ENCODE measurements around the gene CCDC183.
"Not testable (repeated sequence)": the region's sequence is repeated elsewhere in the genome, so short reads cannot be mapped to it uniquely, and the experiment has no call there.

CCDC183 gene

GRCh38 chr9:136754626-136755301 lies 41.4 kb upstream of the CCDC183 start:
- no peaks in the 10 kb centered on the region for H3K4me1 ChIP-seq (ENCODE audit: insufficient read depth, low read length)
- no peaks in the 10 kb centered on the region for H3K36me3 ChIP-seq (ENCODE audit: insufficient read depth, low read depth, low read length)
- H3K9me3 ChIP-seq (ENCODE audit: insufficient read depth, low read depth, low read length), result peaks cover 4% of the 10 kb centered on the region; the same call in 1 of the 2 replicates
- H3K27me3 ChIP-seq (ENCODE audit: insufficient read depth, low read length), result no peaks in the 10 kb centered on the region
- H3K4me3 ChIP-seq (ENCODE audit: low read length), result no peak overlapping the region
- H3K27ac ChIP-seq (ENCODE audit: low read length), result no peak overlapping the region
- no peak overlapping the region for H3K9ac ChIP-seq (ENCODE audit: low read depth, low read length)

- H3K27me3 ChIP-seq (ENCODE audit: insufficient read depth, low read length); H3K9ac ChIP-seq (ENCODE audit: low read depth, low read length); H3K4me1 ChIP-seq (ENCODE audit: insufficient read depth, low read length); H3K9me3 ChIP-seq (ENCODE audit: insufficient read depth, low read depth, low read length); H3K36me3 ChIP-seq (ENCODE audit: insufficient read depth, low read depth, low read length); H3K27ac ChIP-seq (ENCODE audit: low read length); H3K4me3 ChIP-seq (ENCODE audit: low read length): not testable (repeated sequence)
These were observed 40.6 kb upstream of the CCDC183 start for GRCh38 chr9:136755302-136756133.

GRCh38 chr9:136756134-136756438 lies 40.1 kb upstream of the CCDC183 start:
- Histone ChIP-seq H3K4me1 (ENCODE audit: insufficient read depth, low read length) (no peaks in the 10 kb centered on the region), H3K36me3 (ENCODE audit: insufficient read depth, low read depth, low read length) (no peaks in the 10 kb centered on the region), H3K27ac (ENCODE audit: low read length) (no peak overlapping the region), H3K27me3 (ENCODE audit: insufficient read depth, low read length) (no peaks in the 10 kb centered on the region), H3K9me3 (ENCODE audit: insufficient read depth, low read depth, low read length) (peaks cover 4% of the 10 kb centered on the region; the same call in 1 of the 2 replicates), H3K9ac (ENCODE audit: low read depth, low read length) (no peak overlapping the region), H3K4me3 (ENCODE audit: low read length) (no peak overlapping the region)

GRCh38 chr9:136756836-136757235 lies 39.3 kb upstream of the CCDC183 start:
- no peaks in the 10 kb centered on the region for H3K4me1 ChIP-seq (ENCODE audit: insufficient read depth, low read length)
- no peaks in the 10 kb centered on the region for H3K36me3 ChIP-seq (ENCODE audit: insufficient read depth, low read depth, low read length)
- no peaks in the 10 kb centered on the region for H3K27me3 ChIP-seq (ENCODE audit: insufficient read depth, low read length)
- no peak overlapping the region for H3K9ac ChIP-seq (ENCODE audit: low read depth, low read length)
- no peak overlapping the region for H3K4me3 ChIP-seq (ENCODE audit: low read length)
- no peak overlapping the region for H3K27ac ChIP-seq (ENCODE audit: low read length)
- H3K9me3 ChIP-seq (ENCODE audit: insufficient read depth, low read depth, low read length), result peaks cover 4% of the 10 kb centered on the region; the same call in 1 of the 2 replicates

GRCh38 chr9:136757328-136757727 lies 38.8 kb upstream of the CCDC183 start:
- no peak overlapping the region for H3K9ac ChIP-seq (ENCODE audit: low read depth, low read length)
- no peak overlapping the region for H3K4me3 ChIP-seq (ENCODE audit: low read length)
- H3K27me3 ChIP-seq (ENCODE audit: insufficient read depth, low read length), result no peaks in the 10 kb centered on the region
- no peak overlapping the region for H3K27ac ChIP-seq (ENCODE audit: low read length)
- no peaks in the 10 kb centered on the region for H3K36me3 ChIP-seq (ENCODE audit: insufficient read depth, low read depth, low read length)
- peaks cover 4% of the 10 kb centered on the region; the same call in 1 of the 2 replicates for H3K9me3 ChIP-seq (ENCODE audit: insufficient read depth, low read depth, low read length)
- no peaks in the 10 kb centered on the region for H3K4me1 ChIP-seq (ENCODE audit: insufficient read depth, low read length)

- no peak overlapping the region for H3K9ac ChIP-seq (ENCODE audit: low read depth, low read length)
- no peak overlapping the region for H3K4me3 ChIP-seq (ENCODE audit: low read length)
- no peaks in the 10 kb centered on the region for H3K4me1 ChIP-seq (ENCODE audit: insufficient read depth, low read length)
- no peak overlapping the region for H3K27ac ChIP-seq (ENCODE audit: low read length)
- no peaks in the 10 kb centered on the region for H3K27me3 ChIP-seq (ENCODE audit: insufficient read depth, low read length)
- no peaks in the 10 kb centered on the region for H3K36me3 ChIP-seq (ENCODE audit: insufficient read depth, low read depth, low read length)
- peaks cover 4% of the 10 kb centered on the region; the same call in 1 of the 2 replicates for H3K9me3 ChIP-seq (ENCODE audit: insufficient read depth, low read depth, low read length)
These were observed 38.4 kb upstream of the CCDC183 start for GRCh38 chr9:136757751-136758140.

GRCh38 chr9:136759001-136759400 lies 37.1 kb upstream of the CCDC183 start:
- Histone ChIP-seq H3K36me3 (ENCODE audit: insufficient read depth, low read depth, low read length) (no peaks in the 10 kb centered on the region), H3K9ac (ENCODE audit: low read depth, low read length) (no peak overlapping the region), H3K27me3 (ENCODE audit: insufficient read depth, low read length) (no peaks in the 10 kb centered on the region), H3K9me3 (ENCODE audit: insufficient read depth, low read depth, low read length) (peaks cover 4% of the 10 kb centered on the region; the same call in 1 of the 2 replicates), H3K4me3 (ENCODE audit: low read length) (no peak overlapping the region), H3K27ac (ENCODE audit: low read length) (no peak overlapping the region), H3K4me1 (ENCODE audit: insufficient read depth, low read length) (no peaks in the 10 kb centered on the region)

- Histone ChIP-seq H3K36me3 (ENCODE audit: insufficient read depth, low read depth, low read length) (no peaks in the 10 kb centered on the region), H3K4me3 (ENCODE audit: low read length) (no peak overlapping the region), H3K9ac (ENCODE audit: low read depth, low read length) (no peak overlapping the region), H3K27me3 (ENCODE audit: insufficient read depth, low read length) (no peaks in the 10 kb centered on the region), H3K27ac (ENCODE audit: low read length) (no peak overlapping the region), H3K4me1 (ENCODE audit: insufficient read depth, low read length) (no peaks in the 10 kb centered on the region), H3K9me3 (ENCODE audit: insufficient read depth, low read depth, low read length) (peaks cover 4% of the 10 kb centered on the region; the same call in 1 of the 2 replicates)
These were observed 36.5 kb upstream of the CCDC183 start for GRCh38 chr9:136759436-136760325.

GRCh38 chr9:136760424-136760823 lies 35.7 kb upstream of the CCDC183 start:
- no peak overlapping the region for H3K4me3 ChIP-seq (ENCODE audit: low read length)
- H3K36me3 ChIP-seq (ENCODE audit: insufficient read depth, low read depth, low read length), result no peaks in the 10 kb centered on the region
- H3K9ac ChIP-seq (ENCODE audit: low read depth, low read length), result no peak overlapping the region
- no peaks in the 10 kb centered on the region for H3K27me3 ChIP-seq (ENCODE audit: insufficient read depth, low read length)
- peaks cover 4% of the 10 kb centered on the region; the same call in 1 of the 2 replicates for H3K9me3 ChIP-seq (ENCODE audit: insufficient read depth, low read depth, low read length)
- H3K27ac ChIP-seq (ENCODE audit: low read length), result no peak overlapping the region
- no peaks in the 10 kb centered on the region for H3K4me1 ChIP-seq (ENCODE audit: insufficient read depth, low read length)

GRCh38 chr9:136760834-136761544 lies 35.1 kb upstream of the CCDC183 start:
- not testable (repeated sequence) for H3K9me3 ChIP-seq (ENCODE audit: insufficient read depth, low read depth, low read length); H3K36me3 ChIP-seq (ENCODE audit: insufficient read depth, low read depth, low read length); H3K27ac ChIP-seq (ENCODE audit: low read length); H3K27me3 ChIP-seq (ENCODE audit: insufficient read depth, low read length); H3K4me1 ChIP-seq (ENCODE audit: insufficient read depth, low read length); H3K9ac ChIP-seq (ENCODE audit: low read depth, low read length); H3K4me3 ChIP-seq (ENCODE audit: low read length)

GRCh38 chr9:136761545-136761981 lies 34.6 kb upstream of the CCDC183 start:
- H3K4me3 ChIP-seq (ENCODE audit: low read length), result no peak overlapping the region
- no peaks in the 10 kb centered on the region for H3K4me1 ChIP-seq (ENCODE audit: insufficient read depth, low read length)
- H3K36me3 ChIP-seq (ENCODE audit: insufficient read depth, low read depth, low read length), result no peaks in the 10 kb centered on the region
- H3K27me3 ChIP-seq (ENCODE audit: insufficient read depth, low read length), result no peaks in the 10 kb centered on the region
- no peak overlapping the region for H3K27ac ChIP-seq (ENCODE audit: low read length)
- H3K9ac ChIP-seq (ENCODE audit: low read depth, low read length), result no peak overlapping the region
- no peaks in the 10 kb centered on the region for H3K9me3 ChIP-seq (ENCODE audit: insufficient read depth, low read depth, low read length)

All from iPS-20b (cell line).